Kidney (tissue), 14 donors: ENCODE results near the gene UBL5. TPM values are rescaled to one million over a fixed set of nuclear protein-coding genes. Genes with fewer than 3 reads are reported as not detected.

Source experiments
- DNase-seq, 5 donors: peaks; one replicate each; pipeline ENCODE4 v3.0.0-alpha.2; 2013 to 2020
- FAIRE-seq: peaks from 2 replicates; lab custom pipeline; 2012; peaks lifted over from hg19 to GRCh38; lab: Jason Lieb, UNC
- H3K27ac ChIP-seq, 2 donors: one replicate each; pipeline ENCODE4 v1.7.0; 2013; ENCODE audit warnings: low read depth in 2 of 2, low read length in 2 of 2, inconsistent platforms in 1 of 2
- H3K27me3 ChIP-seq: one replicate; pipeline ENCODE4 v1.7.1; 2013; ENCODE audit warnings: low read length, inconsistent platforms; ENCODE audit not compliant: control insufficient read depth, insufficient read depth
- H3K36me3 ChIP-seq, 3 donors: one replicate each; pipeline versions ENCODE4 v1.7.0 to v1.7.1; 2013; ENCODE audit warnings: low read length in 3 of 3, control low read depth in 1 of 3, inconsistent platforms in 1 of 3; ENCODE audit not compliant: insufficient read depth in 3 of 3, control insufficient read depth in 2 of 3
- H3K4me1 ChIP-seq, 3 donors: one replicate each; pipeline versions ENCODE4 v1.7.0 to v1.7.1; 2013; ENCODE audit warnings: low read length in 3 of 3, inconsistent platforms in 1 of 3, low read depth in 1 of 3; ENCODE audit not compliant: control insufficient read depth in 2 of 3, insufficient read depth in 2 of 3
- H3K4me3 ChIP-seq, 3 donors: one replicate each; pipeline versions ENCODE4 v1.7.0 to v1.8.1; 2013; ENCODE audit warnings: low read length in 3 of 3, control low read depth in 1 of 3, inconsistent platforms in 1 of 3
- H3K9ac ChIP-seq, 3 donors: one replicate each; pipeline versions ENCODE4 v1.7.0 to v1.7.1; 2013; ENCODE audit warnings: low read length in 3 of 3, control low read depth in 1 of 3, inconsistent platforms in 1 of 3
- H3K9me3 ChIP-seq, 3 donors: one replicate each; pipeline versions ENCODE4 v1.7.0 to v1.7.1; 2013; ENCODE audit warnings: low read length in 3 of 3, control low read depth in 1 of 3, inconsistent platforms in 1 of 3; ENCODE audit not compliant: control insufficient read depth in 2 of 3, insufficient read depth in 1 of 3
- intact Hi-C: fragments of 100-400 bp; cut with DNase I; formaldehyde crosslinking; loops from one replicate; pipeline ENCODE4 v1.11.1; 2022
- polyA plus RNA-seq: library from polyadenylated mRNA; stranded (reverse); fragments of 350-450 nt; fragmentation: Illumina TruSeq; extraction: RNeasy Lipid Tissue Mini Kit (QIAGEN cat#74804); gene quantifications from one replicate; pipeline ENCODE4 v1.2.3, GENCODE V29; 2014; ENCODE audit warnings: low read depth, low replicate concordance; ENCODE audit not compliant: insufficient read depth
- total RNA-seq: library from RNA; stranded (reverse); fragmentation: NEBNext Ultra II Directional; extraction: Animal tissue kit (Norgen Biotek cat#: 25700); gene quantifications from one replicate; pipeline ENCODE4 v1.2.1, GENCODE V29; 2021
- TF ChIP-seq, protein P1 (sequence below): IDR thresholded peaks from 3 replicates; pipeline ENCODE4 v1.5.1; 2012; ENCODE audit warnings: mild to moderate bottlenecking, moderate library complexity, borderline replicate concordance; ENCODE audit not compliant: insufficient read depth; ENCODE audit errors: extremely low read depth
- donor health status: control.
- donor health status: control.
- donor health status: control.
- donor health status: control.
- donor health status: control.
- donor health status: DM: yes; HTN: yes; CAD: no.
- donor health status: Normal renal cell carcinoma (clear cell type).

The UBL5 gene
- total and polyA plus RNA-seq, 2 donors from 2014 or later: 322 to 968 TPM

DNA sequence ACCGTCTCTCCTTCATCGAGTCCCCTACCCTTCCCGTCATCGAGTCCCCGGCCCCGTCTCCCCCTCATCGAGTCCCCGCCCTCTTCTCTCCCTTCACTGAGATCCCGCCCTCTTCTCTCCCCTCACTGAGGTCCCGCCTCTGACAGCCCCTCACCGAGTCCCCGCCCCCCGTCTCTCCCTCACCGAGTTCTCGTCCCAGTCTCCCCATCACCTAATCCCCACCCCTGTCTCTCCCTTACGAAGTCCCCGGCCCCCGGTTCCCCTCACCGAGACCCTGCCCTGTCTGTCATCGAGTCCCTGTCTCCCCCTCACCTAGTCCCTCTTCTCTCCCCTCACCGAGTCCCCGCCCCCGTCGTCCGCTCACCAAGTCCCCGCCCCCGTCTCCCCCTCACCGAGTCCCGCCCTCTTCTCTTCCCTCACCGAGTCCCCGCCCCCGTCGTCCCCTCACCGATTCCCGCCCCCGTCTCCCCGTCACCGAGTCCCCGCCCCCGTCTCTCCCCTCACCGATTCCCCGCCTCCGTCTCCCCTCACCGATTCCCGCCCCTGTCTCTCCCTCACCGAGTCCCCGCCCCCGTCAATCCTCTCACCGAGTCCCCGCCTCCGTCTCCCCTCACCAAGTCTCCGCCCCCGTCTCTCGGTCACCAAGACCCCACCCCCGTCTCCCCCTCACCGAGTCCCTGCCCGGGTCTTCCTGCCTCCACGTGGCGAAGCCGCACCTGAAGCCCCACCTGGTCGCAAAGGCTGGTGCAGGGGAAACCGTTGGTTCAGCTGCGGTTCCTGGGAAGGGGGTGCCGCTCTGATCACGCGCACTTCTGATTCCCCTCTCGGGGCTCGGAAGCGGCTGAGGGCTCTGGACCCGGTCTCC, 35.3 kb upstream of the UBL5 start:
- H3K27ac ChIP-seq: peak overlapping the region; percentile 97
- H3K9ac ChIP-seq: peak overlapping the region; percentile 4 to 80 (median 62)
- FAIRE-seq (no peak), DNase-seq (peak; percentile 98 to 100 (median 98))
- no peaks in the 10 kb centered on the region for H3K9me3 ChIP-seq
- H3K4me1 ChIP-seq: peaks cover 0 to 2% (median 0%) of the 10 kb centered on the region in 3 donors
- H3K27me3 ChIP-seq: no peaks in the 10 kb centered on the region
- peak overlapping the region; percentile 54 to 81 (median 68) for H3K4me3 ChIP-seq
- TF ChIP-seq, protein P1, sequence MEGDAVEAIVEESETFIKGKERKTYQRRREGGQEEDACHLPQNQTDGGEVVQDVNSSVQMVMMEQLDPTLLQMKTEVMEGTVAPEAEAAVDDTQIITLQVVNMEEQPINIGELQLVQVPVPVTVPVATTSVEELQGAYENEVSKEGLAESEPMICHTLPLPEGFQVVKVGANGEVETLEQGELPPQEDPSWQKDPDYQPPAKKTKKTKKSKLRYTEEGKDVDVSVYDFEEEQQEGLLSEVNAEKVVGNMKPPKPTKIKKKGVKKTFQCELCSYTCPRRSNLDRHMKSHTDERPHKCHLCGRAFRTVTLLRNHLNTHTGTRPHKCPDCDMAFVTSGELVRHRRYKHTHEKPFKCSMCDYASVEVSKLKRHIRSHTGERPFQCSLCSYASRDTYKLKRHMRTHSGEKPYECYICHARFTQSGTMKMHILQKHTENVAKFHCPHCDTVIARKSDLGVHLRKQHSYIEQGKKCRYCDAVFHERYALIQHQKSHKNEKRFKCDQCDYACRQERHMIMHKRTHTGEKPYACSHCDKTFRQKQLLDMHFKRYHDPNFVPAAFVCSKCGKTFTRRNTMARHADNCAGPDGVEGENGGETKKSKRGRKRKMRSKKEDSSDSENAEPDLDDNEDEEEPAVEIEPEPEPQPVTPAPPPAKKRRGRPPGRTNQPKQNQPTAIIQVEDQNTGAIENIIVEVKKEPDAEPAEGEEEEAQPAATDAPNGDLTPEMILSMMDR: no peak
- no peaks in the 10 kb centered on the region for H3K36me3 ChIP-seq
- intact Hi-C loops: no loop called here

DNA sequence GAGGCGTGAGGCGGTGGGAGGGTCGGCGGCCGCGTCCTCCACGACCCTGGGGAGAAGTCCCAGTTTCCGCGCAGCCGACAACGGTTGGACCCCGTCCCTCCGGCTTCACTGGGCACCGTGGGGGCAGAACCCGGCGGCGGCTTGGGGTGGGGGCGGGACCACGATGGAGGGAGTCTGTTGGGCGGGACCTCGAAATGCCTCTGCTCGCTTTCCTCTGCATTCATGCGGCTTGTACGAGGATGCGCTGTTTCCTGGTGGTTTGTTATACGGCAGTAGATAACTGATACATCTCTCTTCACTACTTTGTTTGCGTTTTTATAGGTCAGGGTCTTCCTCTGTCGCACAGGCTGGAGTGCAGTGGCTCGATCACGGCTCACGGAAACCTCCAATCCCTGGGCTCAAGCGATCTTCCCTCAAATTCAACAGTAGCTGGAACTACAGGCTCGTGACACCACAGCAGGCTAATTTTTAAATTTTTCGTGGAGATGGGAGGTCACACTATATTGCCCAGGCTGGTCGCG, 34.6 kb upstream of the UBL5 start:
- Histone ChIP-seq H3K27me3 (no peaks in the 10 kb centered on the region), H3K36me3 (no peaks in the 10 kb centered on the region), H3K9me3 (no peaks in the 10 kb centered on the region), H3K27ac (peak overlapping the region; percentile 91 to 97), H3K9ac (peak overlapping the region; percentile 4 to 70 (median 62)), H3K4me3 (peak overlapping the region; percentile 54 to 81 (median 68)), H3K4me1 (peaks cover 0 to 2% (median 0%) of the 10 kb centered on the region in 3 donors)
- FAIRE-seq (no peak), DNase-seq (peak in 2 of 5 donors; percentile 74 to 90)
- TF ChIP-seq, protein P1: no peak
- intact Hi-C loops: no loop called here

DNA sequence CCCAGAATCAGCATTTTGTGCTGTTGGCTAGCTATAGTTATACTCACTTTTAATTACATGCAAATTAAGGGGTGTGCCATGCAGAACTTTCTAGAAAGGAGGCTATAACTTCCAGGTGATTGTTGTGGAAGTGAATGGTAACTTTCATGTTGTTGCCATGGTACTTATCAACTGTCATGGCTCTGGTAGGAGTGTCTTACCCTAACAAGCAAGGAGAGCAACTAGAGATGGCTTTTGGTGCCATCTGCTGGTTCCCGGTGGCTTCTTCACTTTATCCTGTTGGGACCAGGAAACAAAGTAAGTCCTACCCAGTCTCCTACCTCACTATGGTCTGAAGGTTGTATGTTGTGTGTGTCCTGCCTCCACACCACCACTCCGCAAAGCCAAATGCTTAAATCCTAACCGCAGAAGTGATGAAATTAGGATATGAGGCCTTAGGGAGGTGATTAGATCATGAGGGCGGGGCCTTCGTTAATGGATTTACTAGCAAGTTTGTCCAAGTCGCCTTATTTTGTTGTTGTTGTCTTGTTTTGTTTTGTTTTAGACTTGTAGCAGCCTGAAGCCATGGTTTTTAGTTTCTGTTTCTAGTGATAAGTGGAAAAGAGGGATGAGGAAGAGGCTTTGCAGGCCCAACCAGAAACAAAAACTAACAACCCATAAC, 31.5 kb upstream of the UBL5 start:
- peak; percentile 62 for FAIRE-seq
- TF ChIP-seq, protein P1: peak; percentile 72
- H3K9me3 ChIP-seq: no peaks in the 10 kb centered on the region
- DNase-seq: peak; percentile 78 to 95 (median 91)
- intact Hi-C loops: no loop called here
- no peaks in the 10 kb centered on the region for H3K36me3 ChIP-seq
- no peak overlapping the region for H3K27ac ChIP-seq
- H3K4me3 ChIP-seq: no peak overlapping the region
- H3K9ac ChIP-seq: peak overlapping the region in 1 of 3 donors; percentile 31
- H3K4me1 ChIP-seq: no peaks in the 10 kb centered on the region
- H3K27me3 ChIP-seq: no peaks in the 10 kb centered on the region
